GM21515 (cell line): ENCODE results near the gene TLE4.
"Not testable (repeated sequence)": the region's sequence is repeated elsewhere in the genome, so short reads cannot be mapped to it uniquely, and the experiment has no call there.

Experiments used
- ATAC-seq: cut with Tn5 transposase; IDR thresholded peaks from one replicate; pipeline ENCODE4 v1.9.1; 2021; ENCODE audit not compliant: unreplicated experiment

Gene TLE4

GRCh38 chr9:79709743-79710674 is 138.2 kb downstream of the TLE4 start:
- no peak for ATAC-seq

- ATAC-seq = no peak
These were observed 140.1 kb downstream of the TLE4 start for GRCh38 chr9:79711874-79712273.

DNA sequence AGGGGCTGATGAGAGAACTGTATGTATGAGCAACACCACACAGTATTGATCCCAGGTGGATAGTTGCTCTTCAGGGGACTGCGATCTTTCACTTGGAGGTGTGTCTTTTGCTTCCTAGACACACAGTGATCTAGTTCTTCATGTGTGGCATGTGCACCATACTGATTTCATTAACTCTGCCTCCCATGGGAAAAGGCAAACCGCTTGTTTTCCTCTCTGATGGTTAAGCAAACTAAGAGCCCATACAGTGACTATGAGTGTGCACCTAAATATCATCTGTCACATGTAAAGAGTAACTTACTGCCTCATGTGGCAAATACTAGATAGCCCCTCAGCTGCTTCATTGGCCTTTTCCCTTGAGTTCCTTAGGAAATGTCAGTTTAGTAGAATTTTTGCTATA is 147.3 kb downstream of the TLE4 start:
- no peak for ATAC-seq

- ATAC-seq = no peak
These were observed 148.2 kb downstream of the TLE4 start for GRCh38 chr9:79719989-79720388.

DNA sequence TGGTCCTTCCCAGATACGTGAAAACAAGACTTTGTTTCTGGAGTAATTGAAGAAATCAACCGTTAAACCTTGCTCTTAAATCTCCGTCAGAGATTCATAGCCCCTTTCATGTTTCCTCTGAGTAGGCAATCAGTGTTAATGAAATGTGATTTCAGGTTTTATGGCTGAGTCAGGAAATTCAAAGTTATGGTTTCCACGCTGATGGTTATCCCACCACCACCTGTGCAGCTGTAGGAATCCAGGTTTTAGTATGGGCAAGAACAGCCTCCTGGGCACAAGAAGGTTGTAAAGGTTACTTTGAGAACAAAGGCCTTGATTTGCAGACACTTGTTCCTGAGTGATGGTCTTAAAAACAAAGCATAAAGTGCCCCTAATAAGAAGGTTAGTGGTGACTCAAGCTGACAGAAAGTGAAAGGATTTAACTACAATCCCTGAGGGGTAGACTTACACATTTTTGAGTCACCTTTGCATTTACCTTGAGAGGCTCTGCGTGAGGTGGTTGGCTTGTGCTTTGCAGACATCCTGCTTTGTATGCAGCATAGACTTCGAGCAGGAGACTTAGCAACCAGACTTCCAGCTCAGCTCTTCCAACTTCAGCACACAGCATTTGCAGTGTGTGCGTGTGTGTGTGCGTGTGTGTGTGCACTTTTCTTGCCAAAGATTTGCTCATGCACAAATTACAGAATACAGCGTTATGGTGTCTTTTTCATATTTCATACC is 159.6 kb downstream of the TLE4 start:
- ATAC-seq = peak; percentile 81

GRCh38 chr9:79735023-79735779 is 163.4 kb downstream of the TLE4 start:
- ATAC-seq = no peak

DNA sequence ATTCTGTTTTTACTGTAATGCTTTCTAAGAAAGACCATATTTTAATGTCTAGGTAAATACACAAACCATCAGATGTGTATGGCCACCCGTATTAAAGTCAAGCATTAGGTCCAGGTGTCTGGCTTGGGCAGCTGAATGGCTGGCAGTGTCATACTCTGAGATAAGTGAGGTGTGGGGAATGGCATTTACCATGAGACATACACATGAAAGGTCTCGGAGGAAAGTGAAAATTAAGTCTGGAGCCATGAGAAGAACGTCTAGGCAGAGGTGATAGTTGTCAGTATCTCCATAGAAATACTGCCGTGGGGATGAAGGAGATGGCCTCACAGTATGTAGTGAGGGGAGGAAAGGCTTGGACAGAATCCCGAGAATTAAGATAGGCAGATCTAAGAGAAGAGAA is 164.3 kb downstream of the TLE4 start:
- ATAC-seq = no peak

- no peak for ATAC-seq
These were observed 169.6 kb downstream of the TLE4 start for GRCh38 chr9:79741381-79741780.

DNA sequence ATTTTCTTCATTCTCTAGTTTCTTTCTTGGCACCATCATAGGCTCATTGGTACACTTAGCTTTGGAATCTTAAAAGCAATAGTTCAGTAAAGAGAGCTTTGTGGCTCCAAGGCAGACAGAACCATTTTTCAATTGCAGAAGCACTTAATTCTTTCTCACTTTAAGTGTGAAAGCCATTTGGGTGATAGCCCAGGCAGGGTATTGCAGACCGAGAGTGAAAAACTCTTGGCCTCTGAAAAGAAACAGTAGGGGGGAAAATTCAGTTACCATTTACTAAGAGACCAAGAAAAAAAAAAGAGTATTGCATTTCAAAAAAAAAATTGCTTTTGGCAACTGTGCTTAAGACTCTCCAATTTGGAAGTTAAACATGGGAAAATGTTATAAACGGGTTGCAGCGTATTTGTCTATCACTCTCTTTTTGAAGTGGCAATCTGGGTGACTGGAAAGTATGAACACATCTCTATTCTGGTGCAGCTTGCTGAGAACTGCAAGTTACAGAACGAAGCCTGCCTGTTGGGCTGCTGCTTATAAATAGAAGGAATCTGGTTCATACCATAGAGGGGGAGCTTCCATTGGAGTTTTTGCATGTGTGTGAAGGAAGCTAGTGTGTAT is 170.5 kb downstream of the TLE4 start:
- no peak for ATAC-seq

DNA sequence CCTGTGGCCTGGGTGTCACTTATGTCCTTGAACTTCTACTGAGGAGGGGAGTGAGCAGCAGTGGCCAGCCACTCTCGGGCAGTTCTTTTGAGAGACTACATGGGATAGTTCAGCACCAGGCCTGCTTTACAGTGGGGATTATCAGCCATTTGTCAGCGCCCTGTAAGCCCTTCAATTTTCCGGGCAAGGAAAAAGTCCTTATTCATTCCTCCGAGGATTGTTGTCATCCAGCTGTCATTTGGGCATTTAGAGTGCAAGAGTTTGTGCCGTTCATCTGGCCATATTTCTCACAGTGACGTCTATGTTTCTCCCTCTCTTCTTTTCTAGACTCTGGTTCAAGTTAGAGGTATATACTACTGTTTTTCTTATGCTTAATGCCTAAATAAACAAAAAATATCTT is 172.8 kb downstream of the TLE4 start:
- no peak for ATAC-seq

DNA sequence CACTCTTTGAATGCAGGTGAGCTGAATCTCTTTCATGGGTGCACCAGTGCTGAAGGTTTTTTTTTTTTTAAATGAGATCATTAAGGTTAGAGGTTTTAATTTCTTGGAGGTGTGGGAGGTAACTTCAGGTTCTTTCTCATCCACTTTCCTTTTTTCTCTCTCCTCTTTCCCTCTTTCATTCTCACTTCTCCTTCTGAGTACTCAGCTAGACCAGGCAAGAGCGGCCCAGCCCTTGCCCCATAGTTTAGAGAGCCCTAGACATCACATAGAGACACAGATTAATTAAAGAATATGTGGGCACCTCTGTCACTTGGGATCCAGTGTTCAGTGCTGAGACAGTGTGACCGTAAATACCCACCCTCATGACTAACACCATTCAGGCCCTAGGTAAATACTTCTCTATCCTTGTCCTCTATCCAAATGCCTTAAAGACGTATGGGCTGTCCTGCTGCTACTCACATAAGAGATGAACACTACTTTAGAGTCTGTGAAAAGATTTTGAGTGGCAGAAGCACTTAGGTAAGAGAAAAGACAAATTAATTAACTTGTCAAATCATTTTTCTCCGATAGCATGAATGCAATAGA is 174.1 kb downstream of the TLE4 start:
- ATAC-seq = no peak

- ATAC-seq = not testable (repeated sequence)
These were observed 180.2 kb downstream of the TLE4 start for GRCh38 chr9:79751895-79752466.

DNA sequence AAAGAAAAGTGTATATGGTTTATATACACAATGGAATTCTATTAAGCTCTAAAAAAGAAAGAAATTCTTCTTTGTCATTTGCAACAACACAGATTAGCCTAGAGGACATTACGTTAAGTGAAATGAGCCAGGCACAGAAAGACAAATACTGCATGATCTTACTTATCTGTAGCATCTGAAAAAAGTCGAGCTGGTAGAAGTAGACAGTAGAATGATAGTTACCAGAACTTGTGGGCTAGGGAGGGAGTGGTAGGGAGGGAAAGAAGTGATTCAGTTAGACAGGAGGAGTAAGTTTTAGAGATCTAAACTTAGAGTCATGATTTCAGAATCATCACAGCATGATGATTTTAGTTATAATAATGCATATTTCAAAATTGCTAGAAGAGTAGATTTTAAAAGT is 184.6 kb downstream of the TLE4 start:
- no peak for ATAC-seq

DNA sequence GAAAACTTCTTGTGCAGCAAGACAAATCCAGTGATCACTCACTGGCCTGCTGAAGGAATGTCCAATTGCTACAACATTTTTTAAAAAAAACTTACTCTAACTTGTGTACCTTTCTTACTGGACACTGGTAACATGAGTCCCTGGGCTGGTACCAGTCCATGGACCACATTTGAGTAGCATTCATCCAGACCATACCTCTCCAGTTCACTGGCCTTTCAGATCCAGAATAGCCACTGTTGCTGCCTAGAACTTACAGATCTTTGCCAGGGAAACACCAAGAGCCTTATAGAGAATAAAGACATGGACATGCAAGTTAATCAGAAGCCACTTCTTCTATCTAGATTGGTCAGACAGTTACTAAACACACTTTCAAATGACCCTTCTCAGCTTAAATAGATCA is 185.3 kb downstream of the TLE4 start:
- no peak for ATAC-seq

DNA sequence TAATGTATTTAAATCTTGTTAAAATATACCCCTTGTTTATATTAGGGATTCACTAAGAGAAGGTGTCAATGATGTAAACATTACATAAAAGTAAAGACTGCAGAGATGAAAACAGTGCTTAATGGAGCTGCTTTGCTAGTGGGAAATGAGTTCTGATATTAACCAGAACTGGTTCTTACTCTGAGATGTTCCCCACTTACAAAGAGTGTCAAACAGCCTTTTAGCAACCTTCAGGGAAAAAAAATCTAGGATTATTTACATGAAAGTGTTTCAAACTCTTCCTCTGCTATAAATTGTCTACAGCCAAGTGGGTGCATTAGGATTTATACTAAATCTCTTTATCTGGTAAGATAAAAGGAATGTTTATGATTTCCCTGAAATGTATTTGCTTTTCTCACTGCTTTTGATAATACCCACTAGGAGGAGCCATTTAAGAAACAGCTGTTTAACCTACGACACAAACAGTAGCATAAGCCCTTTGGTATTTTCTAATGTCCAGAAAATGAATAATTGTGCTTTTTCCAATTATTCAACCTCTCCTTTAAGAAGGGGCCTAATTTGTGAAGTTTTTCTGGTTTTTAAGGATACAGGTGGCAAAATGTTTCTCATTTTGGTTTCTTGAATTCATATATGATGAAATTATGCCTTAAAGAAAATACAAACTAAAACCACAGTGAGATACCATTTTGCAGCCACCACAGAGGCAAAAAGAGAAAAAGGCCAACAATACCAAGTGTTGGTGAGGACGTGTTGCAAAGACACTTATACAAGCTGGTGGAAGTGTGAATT is 186.3 kb downstream of the TLE4 start:
- no peak for ATAC-seq

DNA sequence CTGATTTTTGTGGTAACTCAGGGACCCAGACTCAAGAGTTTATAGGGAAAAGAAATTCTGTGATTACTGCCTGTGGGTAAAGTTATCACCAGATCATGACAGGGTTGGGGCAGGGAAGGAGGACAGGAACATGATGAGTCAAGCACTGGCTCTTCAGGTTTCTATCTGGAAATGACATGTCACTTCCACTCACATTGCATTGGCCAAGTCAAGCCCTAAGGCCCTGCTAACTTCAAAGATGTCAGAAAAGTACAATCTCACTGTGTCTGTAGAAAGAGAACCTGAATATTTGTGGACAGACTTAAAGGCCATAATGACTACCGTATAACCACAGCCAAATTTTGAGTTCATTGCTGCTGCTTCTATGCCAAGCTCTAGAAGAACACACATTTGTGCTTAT is 187.7 kb downstream of the TLE4 start:
- ATAC-seq = no peak

DNA sequence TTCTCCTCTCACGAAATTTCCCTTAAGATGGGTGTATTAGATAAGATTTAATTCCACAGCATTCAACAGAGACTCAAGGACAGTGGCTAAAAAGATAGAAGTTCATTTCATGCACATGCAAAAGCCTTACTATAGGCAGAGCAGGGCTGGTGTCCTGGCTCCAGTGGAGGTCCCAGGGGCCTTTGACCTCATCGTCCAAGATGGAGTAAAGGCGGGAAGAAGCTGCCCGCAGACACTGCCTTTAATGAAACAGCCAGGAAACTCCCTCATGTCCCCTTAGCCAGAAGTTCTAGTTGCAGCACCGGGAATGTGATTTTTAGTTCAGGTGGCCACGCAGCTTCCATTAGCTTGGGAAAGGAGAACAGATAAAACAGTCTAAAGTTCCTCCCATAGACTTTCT is 190.3 kb downstream of the TLE4 start:
- ATAC-seq = no peak

GRCh38 chr9:79763671-79764285 is 192.0 kb downstream of the TLE4 start:
- no peak for ATAC-seq

DNA sequence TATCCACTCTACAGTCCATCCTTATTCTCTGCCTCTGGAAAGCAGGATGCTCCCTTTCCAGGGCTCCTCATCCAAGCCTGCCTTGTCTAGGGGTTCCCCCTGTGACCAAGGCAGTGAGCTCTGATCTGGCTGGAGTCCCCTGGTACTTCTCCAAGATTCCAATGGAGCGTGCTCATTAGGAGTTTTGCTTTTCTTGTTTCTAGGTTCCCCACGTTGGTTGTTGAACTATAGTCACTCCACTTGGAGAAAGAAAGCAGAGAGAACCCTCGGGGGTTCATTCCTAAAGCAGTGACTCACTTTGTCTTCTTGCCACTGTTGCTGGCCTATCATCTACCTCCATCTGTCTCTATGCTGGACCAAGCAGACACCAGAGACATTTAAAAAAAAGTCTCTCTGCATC is 192.6 kb downstream of the TLE4 start:
- no peak for ATAC-seq
